H1 (cell line): ENCODE results near the gene OPN1SW. TPM values are rescaled to one million over a fixed set of nuclear protein-coding genes. Genes with fewer than 3 reads are reported as not detected.

Source experiments
- CTCF ChIA-PET: fragments of 300-600 bp; sonication (Branson Sonifier 250); formaldehyde crosslinking; loops from one replicate; lab custom pipeline; 2021; ENCODE audit not compliant: partially characterized antibody; lab: Charles Lee
- POLR2A ChIA-PET: fragments of 300-600 bp; sonication (Branson Sonifier 250); formaldehyde crosslinking; loops from one replicate; lab custom pipeline; 2021; ENCODE audit warnings: inconsistent platforms; ENCODE audit not compliant: partially characterized antibody; lab: Charles Lee
- DNase-seq, 2 experiments: peaks; one replicate each; pipeline versions ENCODE4 v3.0.0 to v3.0.0-alpha.2; 2010 to 2022; ENCODE audit warnings: low spot score in 2 of 2, low read depth in 1 of 2, mixed read lengths in 1 of 2
- FAIRE-seq: peaks from 2 replicates; lab custom pipeline; 2011; peaks lifted over from hg19 to GRCh38; lab: Jason Lieb, UNC
- H2AFZ ChIP-seq: 2 replicates; pipeline ENCODE4 v1.8.1; 2012; ENCODE audit warnings: low read length, inconsistent platforms
- H2AK5ac ChIP-seq: 2 replicates; pipeline ENCODE4 v1.6.1; 2013; ENCODE audit warnings: low read depth, low read length
- H2BK120ac ChIP-seq: replicated peaks from 2 replicates; pipeline ENCODE3; 2013; ENCODE audit warnings: low read depth, low read length, inconsistent platforms
- H2BK12ac ChIP-seq: 2 replicates; pipeline ENCODE4 v1.6.1; 2013; ENCODE audit warnings: low read depth, low read length
- H2BK15ac ChIP-seq: 2 replicates; pipeline ENCODE4 v1.6.1; 2013; ENCODE audit warnings: low read length
- H2BK20ac ChIP-seq: 2 replicates; pipeline ENCODE4 v1.6.1; 2013; ENCODE audit warnings: low read length
- H2BK5ac ChIP-seq: 2 replicates; pipeline ENCODE4 v1.6.1; 2013; ENCODE audit warnings: low read depth, low read length
- H3K14ac ChIP-seq: 2 replicates; pipeline ENCODE4 v1.6.1; 2013; ENCODE audit warnings: inconsistent platforms; ENCODE audit not compliant: insufficient read length
- H3K18ac ChIP-seq: 2 replicates; pipeline ENCODE4 v1.6.1; 2013; ENCODE audit warnings: low read length; ENCODE audit errors: extremely low read depth
- H3K23ac ChIP-seq: 2 replicates; pipeline ENCODE4 v1.6.1; 2013; ENCODE audit warnings: inconsistent platforms; ENCODE audit not compliant: insufficient read length
- H3K23me2 ChIP-seq: 2 replicates; pipeline ENCODE4 v1.6.1; 2013; ENCODE audit warnings: low read depth, low read length
- H3K27ac ChIP-seq: 2 replicates; pipeline ENCODE4 v1.6.1; 2011; ENCODE audit warnings: low read depth, low read length, inconsistent platforms
- H3K27me3 ChIP-seq, 4 experiments: replicated peaks in 1 of 4; 1 replicate in 1 of 4; 2 replicates in 3 of 4; pipeline versions ENCODE4 v1.6.1 to v1.8.1; 2011 to 2013; ENCODE audit warnings: low read length in 3 of 4, mild to moderate bottlenecking in 3 of 4, inconsistent platforms in 2 of 4, mixed read lengths in 2 of 4, moderate library complexity in 1 of 4; ENCODE audit not compliant: control insufficient read depth in 3 of 4, insufficient read depth in 3 of 4; ENCODE audit errors: extremely low read depth in 1 of 4
- H3K36me3 ChIP-seq, 4 experiments: 2 replicates each; pipeline versions ENCODE4 v1.6.1 to v1.8.1; 2011 to 2013; ENCODE audit warnings: mild to moderate bottlenecking in 4 of 4, low read length in 3 of 4, moderate library complexity in 2 of 4, control low read depth in 1 of 4, inconsistent platforms in 1 of 4; ENCODE audit not compliant: insufficient read depth in 4 of 4, control insufficient read depth in 2 of 4
- H3K4ac ChIP-seq: replicated peaks from 2 replicates; pipeline ENCODE3; 2013; ENCODE audit warnings: low read length, low read depth, mixed read lengths, inconsistent platforms; ENCODE audit not compliant: insufficient read length
- H3K4me1 ChIP-seq, 4 experiments: replicated peaks in 1 of 4; 1 replicate in 1 of 4; 2 replicates in 3 of 4; pipeline versions ENCODE4 v1.6.1 to v1.8.1; 2011 to 2013; ENCODE audit warnings: low read length in 3 of 4, inconsistent platforms in 2 of 4, mixed read lengths in 1 of 4; ENCODE audit not compliant: insufficient read depth in 4 of 4, control insufficient read depth in 3 of 4
- H3K4me2 ChIP-seq, 2 experiments: 2 replicates each; pipeline versions ENCODE4 v1.6.1 to v1.8.1; 2011 to 2013; ENCODE audit warnings: low read depth in 2 of 2, low read length in 2 of 2, control low read depth in 1 of 2, inconsistent platforms in 1 of 2, mild to moderate bottlenecking in 1 of 2; ENCODE audit not compliant: insufficient read depth in 1 of 2
- H3K4me3 ChIP-seq, 4 experiments: fragments of 200-600, 300-600 bp in 1 of 4; sonication (generic), shearing (Covaris generic), sonication (Bioruptor Twin) in 1 of 4; 2 replicates each; pipeline versions ENCODE4 v1.5.1 to v1.8.1; 2011 to 2016; ENCODE audit warnings: low read length in 4 of 4, low read depth in 3 of 4, control low read depth in 2 of 4, inconsistent platforms in 2 of 4, mild to moderate bottlenecking in 2 of 4, mixed read lengths in 1 of 4, moderate library complexity in 1 of 4; ENCODE audit not compliant: insufficient read depth in 2 of 4; ENCODE audit errors: extremely low read depth in 1 of 4
- H3K56ac ChIP-seq: replicated peaks from 2 replicates; pipeline ENCODE3; 2013; ENCODE audit warnings: low read depth, mild to moderate bottlenecking, mixed read lengths, low read length, inconsistent platforms; ENCODE audit not compliant: insufficient read length
- H3K79me1 ChIP-seq: 2 replicates; pipeline ENCODE4 v1.6.1; 2013; ENCODE audit warnings: low read depth, low read length, control low read depth
- H3K79me2 ChIP-seq, 2 experiments: 2 replicates each; pipeline versions ENCODE4 v1.6.1 to v1.8.1; 2012 to 2013; ENCODE audit warnings: low read length in 2 of 2, mild to moderate bottlenecking in 2 of 2, inconsistent platforms in 1 of 2; ENCODE audit not compliant: insufficient read depth in 2 of 2, control insufficient read depth in 1 of 2
- H3K9ac ChIP-seq, 4 experiments: replicated peaks in 1 of 4; 1 replicate in 1 of 4; 2 replicates in 3 of 4; pipeline versions ENCODE4 v1.6.1 to v1.8.1; 2011 to 2013; ENCODE audit warnings: low read depth in 3 of 4, low read length in 3 of 4, control low read depth in 2 of 4, mild to moderate bottlenecking in 2 of 4, moderate library complexity in 2 of 4, inconsistent platforms in 1 of 4; ENCODE audit errors: extremely low read depth in 1 of 4
- H3K9me3 ChIP-seq, 2 experiments: 2 replicates each; pipeline versions ENCODE4 v1.6.1 to v1.8.1; 2012 to 2013; ENCODE audit warnings: mild to moderate bottlenecking in 2 of 2, moderate library complexity in 2 of 2, control low read depth in 1 of 2, inconsistent platforms in 1 of 2, low read depth in 1 of 2, low read length in 1 of 2, mixed read lengths in 1 of 2; ENCODE audit not compliant: insufficient read depth in 2 of 2
- H4K20me1 ChIP-seq, 2 experiments: replicated peaks in 1 of 2; 2 replicates each; pipeline versions ENCODE3 to v1.8.1; 2011 to 2013; ENCODE audit warnings: inconsistent platforms in 2 of 2, low read length in 2 of 2, mild to moderate bottlenecking in 1 of 2; ENCODE audit not compliant: insufficient read depth in 2 of 2, control insufficient read depth in 1 of 2
- H4K5ac ChIP-seq: 2 replicates; pipeline ENCODE4 v1.6.1; 2013; ENCODE audit warnings: low read length, low read depth, mixed read lengths, inconsistent platforms; ENCODE audit not compliant: insufficient read length
- H4K8ac ChIP-seq: 2 replicates; pipeline ENCODE4 v1.8.0; 2013; ENCODE audit warnings: mild to moderate bottlenecking, moderate library complexity, low read length, inconsistent platforms; ENCODE audit not compliant: insufficient read depth; ENCODE audit errors: extremely low read depth
- H4K91ac ChIP-seq: replicated peaks from 2 replicates; pipeline ENCODE3; 2013; ENCODE audit warnings: low read length, mixed read lengths, inconsistent platforms; ENCODE audit not compliant: insufficient read length
- ASH2L ChIP-seq: fragments of 200-600, 300-600 bp; sonication (generic); IDR thresholded peaks from one replicate; pipeline ENCODE4 v1.7.1; 2017; ENCODE audit warnings: low read length
- BRCA1 ChIP-seq: IDR thresholded peaks from 2 replicates; pipeline ENCODE4 v1.6.1; 2012; ENCODE audit warnings: low read depth, low read length, improper control_type of control experiment
- CHD1 ChIP-seq: IDR thresholded peaks from 2 replicates; pipeline ENCODE4 v1.6.1; 2012; ENCODE audit warnings: low read depth, low read length, improper control_type of control experiment
- KDM1A ChIP-seq: fragments of 200-600, 300-600 bp; sonication (generic); IDR thresholded peaks from 2 replicates; pipeline ENCODE4 v1.7.1; 2016; ENCODE audit warnings: mild to moderate bottlenecking, low read length, borderline replicate concordance
- KDM4A ChIP-seq: IDR thresholded peaks from one replicate; pipeline ENCODE4 v1.7.1; 2012; ENCODE audit warnings: low read depth, mild to moderate bottlenecking, moderate library complexity, low read length, inconsistent platforms; ENCODE audit not compliant: severe bottlenecking
- PHF8 ChIP-seq: fragments of 200-600 bp; sonication (generic); conservative IDR thresholded peaks from 2 replicates; pipeline ENCODE4 v1.7.1; 2012; ENCODE audit warnings: low read depth, mild to moderate bottlenecking, inconsistent platforms, low read length, moderate library complexity
- SP2 ChIP-seq: IDR thresholded peaks from 2 replicates; pipeline ENCODE4 v1.6.1; 2012; ENCODE audit warnings: mild to moderate bottlenecking, low read length, inconsistent platforms
- TEAD4 ChIP-seq: IDR thresholded peaks from 2 replicates; pipeline ENCODE4 v1.6.1; 2012; ENCODE audit warnings: low read depth, low read length, inconsistent platforms, mixed read lengths
- ZNF274 ChIP-seq: IDR thresholded peaks from 2 replicates; pipeline ENCODE4 v1.7.0; 2012; ENCODE audit warnings: low read length, borderline replicate concordance; ENCODE audit errors: extremely low read depth
- WGBS, 2 experiments: shearing (Covaris generic) in 1 of 2; methylation state at CpG; one replicate each; pipeline versions ENCODE4 v1.1.6 to v1.1.7; 2013 to 2015; ENCODE audit warnings: low lambda C conversion rate in 2 of 2, mixed read lengths in 2 of 2, inconsistent platforms in 1 of 2, low coverage in 1 of 2, missing lambda C conversion rate in 1 of 2; ENCODE audit not compliant: insufficient replicate concordance in 2 of 2, insufficient coverage in 1 of 2, insufficient read length in 1 of 2; ENCODE audit errors: extremely low coverage in 1 of 2, missing lambda C conversion rate in 1 of 2; 5-methylcytosine and 5-hydroxymethylcytosine counted together
- polyA plus RNA-seq, 7 experiments: library from polyadenylated mRNA; depleted of rRNA in 3 of 7; stranded (reverse) in 5 of 7; unstranded in 2 of 7; fragments of >200 nt in 5 of 7; fragments of 200-250 nt in 2 of 7; gene quantifications; 1 replicate in 5 of 7; 2 replicates in 1 of 7; 4 replicates in 1 of 7; pipeline versions ENCODE4 v1.2.1 to v1.2.3, GENCODE V29; 2011 to 2013; ENCODE audit warnings: missing spikeins in 2 of 7, mixed read lengths in 2 of 7
- total RNA-seq: library from RNA; stranded (reverse); fragmentation: NEBNext Ultra II Directional; extraction: Animal tissue kit (Norgen Biotek cat#: 25700); gene quantifications from 2 replicates; pipeline ENCODE4 v1.2.1, GENCODE V29; 2021

OPN1SW gene
- total and polyA plus RNA-seq, 2 of the 8 experiments (the other 6 are each of a cell fraction or from before 2014, with no cell fraction given), result not detected

- no peak for FAIRE-seq
- Histone ChIP-seq H3K4ac (no peak overlapping the region), H2BK5ac (no peak overlapping the region)
Measured at GRCh38 chr7:128810997-128811396, 35.4 kb upstream of the OPN1SW start.

More at GRCh38 chr7:128810997-128811396, 35.4 kb upstream of the OPN1SW start:
- no peak overlapping the region for H3K9ac ChIP-seq
- H2AFZ ChIP-seq, result no peak overlapping the region
- H3K23me2 ChIP-seq, result no peaks in the 10 kb centered on the region
- H4K91ac ChIP-seq, result no peak overlapping the region
- WGBS, 2 experiments, result 89% methylated on average over 3 of the region's 3 CpGs; no CpG with 5 or more reads in 1 of the 2 experiments
- H3K23ac ChIP-seq, result no peak overlapping the region
- H4K5ac ChIP-seq, result no peak overlapping the region
- H3K27ac ChIP-seq, result no peak overlapping the region
- no peaks in the 10 kb centered on the region for H3K9me3 ChIP-seq
- H3K27me3 ChIP-seq, result no peaks in the 10 kb centered on the region
- POLR2A ChIA-PET, result interaction anchor here (0.9 to 2.4 kb wide), 5 partner anchors 12 to 52 kb away, joined by 3 to 9 read pairs (median 4); no protein-coding TSS in a partner anchor
- peaks cover 11 to 50% (median 17%) of the 10 kb centered on the region in 4 experiments; a peak in 7 of 8 replicates for H3K36me3 ChIP-seq
- H3K4me2 ChIP-seq, result no peak overlapping the region
- no peak overlapping the region for H3K14ac ChIP-seq
- no peak overlapping the region for H2BK20ac ChIP-seq
- no peak overlapping the region for H4K8ac ChIP-seq
- no peak for DNase-seq
- TF ChIP-seq TEAD4 (no peak), KDM1A (no peak), ASH2L (no peak), ZNF274 (no peak), BRCA1 (no peak), PHF8 (no peak), SP2 (no peak), CHD1 (no peak), KDM4A (no peak)
- no peaks in the 10 kb centered on the region for H3K79me2 ChIP-seq
- H2BK12ac ChIP-seq, result no peak overlapping the region
- H3K79me1 ChIP-seq, result no peaks in the 10 kb centered on the region
- peaks cover 3 to 9% (median 4%) of the 10 kb centered on the region in 4 experiments; a peak in 6 of 7 replicates for H3K4me1 ChIP-seq
- H2BK15ac ChIP-seq, result no peak overlapping the region
- H2AK5ac ChIP-seq, result no peak overlapping the region
- H3K56ac ChIP-seq, result no peak overlapping the region
- no peak overlapping the region for H2BK120ac ChIP-seq
- CTCF ChIA-PET, result interaction anchor here (1.0 to 1.5 kb wide), 5 partner anchors 7 to 25 kb away, joined by 3 to 7 read pairs (median 3); partner anchors contain the start of gene CCDC136
- no peak overlapping the region for H3K4me3 ChIP-seq
- H4K20me1 ChIP-seq, result peaks cover 0 to 2% of the 10 kb centered on the region in 2 experiments
- H3K18ac ChIP-seq, result no peak overlapping the region
